ENCODE results near the gene IL27RA.

The IL27RA gene

GRCh38 chr19:14031719-14032480, at the start of gene IL27RA:
TSS of gene IL27RA (plus strand) at chr19:14031762. CDS start at chr19:14031873, 111 bp downstream.
- TF ChIP-seq, protein P1, sequence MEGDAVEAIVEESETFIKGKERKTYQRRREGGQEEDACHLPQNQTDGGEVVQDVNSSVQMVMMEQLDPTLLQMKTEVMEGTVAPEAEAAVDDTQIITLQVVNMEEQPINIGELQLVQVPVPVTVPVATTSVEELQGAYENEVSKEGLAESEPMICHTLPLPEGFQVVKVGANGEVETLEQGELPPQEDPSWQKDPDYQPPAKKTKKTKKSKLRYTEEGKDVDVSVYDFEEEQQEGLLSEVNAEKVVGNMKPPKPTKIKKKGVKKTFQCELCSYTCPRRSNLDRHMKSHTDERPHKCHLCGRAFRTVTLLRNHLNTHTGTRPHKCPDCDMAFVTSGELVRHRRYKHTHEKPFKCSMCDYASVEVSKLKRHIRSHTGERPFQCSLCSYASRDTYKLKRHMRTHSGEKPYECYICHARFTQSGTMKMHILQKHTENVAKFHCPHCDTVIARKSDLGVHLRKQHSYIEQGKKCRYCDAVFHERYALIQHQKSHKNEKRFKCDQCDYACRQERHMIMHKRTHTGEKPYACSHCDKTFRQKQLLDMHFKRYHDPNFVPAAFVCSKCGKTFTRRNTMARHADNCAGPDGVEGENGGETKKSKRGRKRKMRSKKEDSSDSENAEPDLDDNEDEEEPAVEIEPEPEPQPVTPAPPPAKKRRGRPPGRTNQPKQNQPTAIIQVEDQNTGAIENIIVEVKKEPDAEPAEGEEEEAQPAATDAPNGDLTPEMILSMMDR (IDR thresholded peaks at IDR 0.05; ENCODE audit: low read depth, low read length, missing control alignments), result peak; percentile 71
- peak within 1 kb of the TSS; percentile 52 for H3K4me3 ChIP-seq (ENCODE audit: low read depth, low read length)
- DNase-seq (ENCODE audit: low read depth), result no peak
- in situ Hi-C loops (cut with HindIII; ENCODE audit: low sequenced_read_pairs), result no loop called here

DNA sequence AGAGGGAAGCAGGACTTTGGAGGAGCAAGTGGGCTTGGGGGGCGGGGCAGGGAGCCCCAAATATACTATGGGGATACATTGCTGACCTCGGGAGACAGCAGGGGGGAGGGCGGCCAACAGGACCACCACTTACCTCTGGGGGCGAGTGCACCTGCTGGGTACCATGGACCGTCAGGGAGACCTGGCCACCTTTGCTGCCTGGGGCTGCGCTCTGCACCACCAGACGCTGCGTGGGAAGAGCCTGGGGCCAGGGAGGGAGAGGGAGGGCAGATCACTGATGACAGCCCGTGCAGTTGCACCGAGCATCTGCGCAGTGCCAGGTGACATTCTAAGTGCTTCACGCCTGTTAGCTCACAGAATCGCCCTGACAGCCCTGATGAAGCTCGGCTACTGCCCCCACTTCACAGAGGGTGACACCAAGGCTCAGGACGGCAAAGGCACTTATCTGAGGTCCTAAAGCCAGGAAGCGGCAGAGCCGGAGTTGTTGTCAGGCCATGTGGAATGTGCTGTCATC, 49.5 kb upstream of the IL27RA start:
- H3K4me3 ChIP-seq (ENCODE audit: low read depth, low read length), result no peak overlapping the region
- TF ChIP-seq, protein P1 (IDR thresholded peaks at IDR 0.05; ENCODE audit: low read depth, low read length, missing control alignments), result no peak
- DNase-seq (ENCODE audit: low read depth), result no peak
- in situ Hi-C loops (cut with HindIII; ENCODE audit: low sequenced_read_pairs), result no loop called here

- in situ Hi-C loops (cut with HindIII; ENCODE audit: low sequenced_read_pairs), result no loop called here
- DNase-seq (ENCODE audit: low read depth), result no peak
- TF ChIP-seq, protein P1 (IDR thresholded peaks at IDR 0.05; ENCODE audit: low read depth, low read length, missing control alignments), result no peak
- no peak overlapping the region for H3K4me3 ChIP-seq (ENCODE audit: low read depth, low read length)
Measured at GRCh38 chr19:13982773-13983172, 48.8 kb upstream of the IL27RA start.

DNA sequence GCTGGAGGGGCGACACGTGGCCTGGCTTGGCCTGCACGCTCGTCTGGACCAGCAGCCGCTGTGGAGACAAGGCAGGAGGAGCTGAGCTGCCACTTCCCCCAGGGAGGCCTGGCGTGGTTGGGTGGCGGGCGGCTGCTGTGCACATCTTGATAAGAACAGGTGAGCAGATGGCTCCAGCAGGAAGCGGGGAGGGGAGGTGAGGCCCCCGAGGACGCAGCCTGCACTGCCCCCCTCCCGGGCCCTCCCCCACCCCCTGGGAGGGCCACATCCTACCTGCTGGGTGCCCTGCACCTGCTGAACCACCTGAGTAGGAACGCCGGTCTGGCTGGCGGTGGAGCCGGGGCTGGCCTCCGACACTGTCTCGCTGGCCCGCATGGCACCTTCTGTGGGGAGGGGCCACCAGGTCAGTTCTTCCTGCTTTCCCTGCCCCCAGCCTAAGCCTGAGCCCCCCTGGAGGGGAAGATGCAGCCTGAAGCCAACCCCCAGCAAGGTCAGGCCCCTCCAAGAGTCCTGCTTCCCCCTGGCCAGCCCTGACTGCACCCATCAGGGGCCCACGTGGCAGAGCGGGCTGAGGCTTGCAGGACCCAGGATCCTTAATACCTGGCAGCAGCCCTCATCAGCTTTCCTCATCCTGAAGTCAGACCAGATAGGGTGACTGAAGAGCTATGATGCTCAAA, 48.2 kb upstream of the IL27RA start:
- DNase-seq (ENCODE audit: low read depth), result no peak
- H3K4me3 ChIP-seq (ENCODE audit: low read depth, low read length), result no peak overlapping the region
- in situ Hi-C loops (cut with HindIII; ENCODE audit: low sequenced_read_pairs), result no loop called here
- TF ChIP-seq, protein P1 (IDR thresholded peaks at IDR 0.05; ENCODE audit: low read depth, low read length, missing control alignments), result no peak

- DNase-seq (ENCODE audit: low read depth), result no peak
- in situ Hi-C loops (cut with HindIII; ENCODE audit: low sequenced_read_pairs), result no loop called here
- TF ChIP-seq, protein P1 (IDR thresholded peaks at IDR 0.05; ENCODE audit: low read depth, low read length, missing control alignments), result no peak
- no peak overlapping the region for H3K4me3 ChIP-seq (ENCODE audit: low read depth, low read length)
Measured at GRCh38 chr19:13984186-13984585, 47.4 kb upstream of the IL27RA start.

GRCh38 chr19:13984875-13985741, 46.5 kb upstream of the IL27RA start:
- TF ChIP-seq, protein P1 (IDR thresholded peaks at IDR 0.05; ENCODE audit: low read depth, low read length, missing control alignments), result no peak
- no peak for DNase-seq (ENCODE audit: low read depth)
- in situ Hi-C loops (cut with HindIII; ENCODE audit: low sequenced_read_pairs), result no loop called here
- no peak overlapping the region for H3K4me3 ChIP-seq (ENCODE audit: low read depth, low read length)

Data from astrocyte of the cerebellum (primary cell).